H1 (cell line): ENCODE data around the gene RNF144A. TPM values are rescaled to one million over a fixed set of nuclear protein-coding genes. Genes with fewer than 3 reads are reported as not detected.
A peak's percentile ranks its signal among the peaks of the same experiment; 100 is the strongest.

Experiments used
- CTCF ChIA-PET: fragments of 300-600 bp; sonication (Branson Sonifier 250); formaldehyde crosslinking; loops from one replicate; lab custom pipeline; 2021; ENCODE audit not compliant: partially characterized antibody; lab: Charles Lee
- POLR2A ChIA-PET: fragments of 300-600 bp; sonication (Branson Sonifier 250); formaldehyde crosslinking; loops from one replicate; lab custom pipeline; 2021; ENCODE audit warnings: inconsistent platforms; ENCODE audit not compliant: partially characterized antibody; lab: Charles Lee
- DNase-seq, 2 experiments: peaks; one replicate each; pipeline versions ENCODE4 v3.0.0 to v3.0.0-alpha.2; 2010 to 2022; ENCODE audit warnings: low spot score in 2 of 2, low read depth in 1 of 2, mixed read lengths in 1 of 2
- FAIRE-seq: peaks from 2 replicates; lab custom pipeline; 2011; peaks lifted over from hg19 to GRCh38; lab: Jason Lieb, UNC
- H2AFZ ChIP-seq: 2 replicates; pipeline ENCODE4 v1.8.1; 2012; ENCODE audit warnings: low read length, inconsistent platforms
- H2AK5ac ChIP-seq: 2 replicates; pipeline ENCODE4 v1.6.1; 2013; ENCODE audit warnings: low read depth, low read length
- H2BK120ac ChIP-seq: replicated peaks from 2 replicates; pipeline ENCODE3; 2013; ENCODE audit warnings: low read depth, low read length, inconsistent platforms
- H2BK12ac ChIP-seq: 2 replicates; pipeline ENCODE4 v1.6.1; 2013; ENCODE audit warnings: low read depth, low read length
- H2BK15ac ChIP-seq: 2 replicates; pipeline ENCODE4 v1.6.1; 2013; ENCODE audit warnings: low read length
- H2BK20ac ChIP-seq: 2 replicates; pipeline ENCODE4 v1.6.1; 2013; ENCODE audit warnings: low read length
- H2BK5ac ChIP-seq: 2 replicates; pipeline ENCODE4 v1.6.1; 2013; ENCODE audit warnings: low read depth, low read length
- H3K14ac ChIP-seq: 2 replicates; pipeline ENCODE4 v1.6.1; 2013; ENCODE audit warnings: inconsistent platforms; ENCODE audit not compliant: insufficient read length
- H3K18ac ChIP-seq: 2 replicates; pipeline ENCODE4 v1.6.1; 2013; ENCODE audit warnings: low read length; ENCODE audit errors: extremely low read depth
- H3K23ac ChIP-seq: 2 replicates; pipeline ENCODE4 v1.6.1; 2013; ENCODE audit warnings: inconsistent platforms; ENCODE audit not compliant: insufficient read length
- H3K23me2 ChIP-seq: 2 replicates; pipeline ENCODE4 v1.6.1; 2013; ENCODE audit warnings: low read depth, low read length
- H3K27ac ChIP-seq: 2 replicates; pipeline ENCODE4 v1.6.1; 2011; ENCODE audit warnings: low read depth, low read length, inconsistent platforms
- H3K27me3 ChIP-seq, 4 experiments: replicated peaks in 1 of 4; 1 replicate in 1 of 4; 2 replicates in 3 of 4; pipeline versions ENCODE4 v1.6.1 to v1.8.1; 2011 to 2013; ENCODE audit warnings: low read length in 3 of 4, mild to moderate bottlenecking in 3 of 4, inconsistent platforms in 2 of 4, mixed read lengths in 2 of 4, moderate library complexity in 1 of 4; ENCODE audit not compliant: control insufficient read depth in 3 of 4, insufficient read depth in 3 of 4; ENCODE audit errors: extremely low read depth in 1 of 4
- H3K36me3 ChIP-seq, 4 experiments: 2 replicates each; pipeline versions ENCODE4 v1.6.1 to v1.8.1; 2011 to 2013; ENCODE audit warnings: mild to moderate bottlenecking in 4 of 4, low read length in 3 of 4, moderate library complexity in 2 of 4, control low read depth in 1 of 4, inconsistent platforms in 1 of 4; ENCODE audit not compliant: insufficient read depth in 4 of 4, control insufficient read depth in 2 of 4
- H3K4ac ChIP-seq: replicated peaks from 2 replicates; pipeline ENCODE3; 2013; ENCODE audit warnings: low read length, low read depth, mixed read lengths, inconsistent platforms; ENCODE audit not compliant: insufficient read length
- H3K4me1 ChIP-seq, 4 experiments: replicated peaks in 1 of 4; 1 replicate in 1 of 4; 2 replicates in 3 of 4; pipeline versions ENCODE4 v1.6.1 to v1.8.1; 2011 to 2013; ENCODE audit warnings: low read length in 3 of 4, inconsistent platforms in 2 of 4, mixed read lengths in 1 of 4; ENCODE audit not compliant: insufficient read depth in 4 of 4, control insufficient read depth in 3 of 4
- H3K4me2 ChIP-seq, 2 experiments: 2 replicates each; pipeline versions ENCODE4 v1.6.1 to v1.8.1; 2011 to 2013; ENCODE audit warnings: low read depth in 2 of 2, low read length in 2 of 2, control low read depth in 1 of 2, inconsistent platforms in 1 of 2, mild to moderate bottlenecking in 1 of 2; ENCODE audit not compliant: insufficient read depth in 1 of 2
- H3K4me3 ChIP-seq, 4 experiments: fragments of 200-600, 300-600 bp in 1 of 4; sonication (generic), shearing (Covaris generic), sonication (Bioruptor Twin) in 1 of 4; 2 replicates each; pipeline versions ENCODE4 v1.5.1 to v1.8.1; 2011 to 2016; ENCODE audit warnings: low read length in 4 of 4, low read depth in 3 of 4, control low read depth in 2 of 4, inconsistent platforms in 2 of 4, mild to moderate bottlenecking in 2 of 4, mixed read lengths in 1 of 4, moderate library complexity in 1 of 4; ENCODE audit not compliant: insufficient read depth in 2 of 4; ENCODE audit errors: extremely low read depth in 1 of 4
- H3K56ac ChIP-seq: replicated peaks from 2 replicates; pipeline ENCODE3; 2013; ENCODE audit warnings: low read depth, mild to moderate bottlenecking, mixed read lengths, low read length, inconsistent platforms; ENCODE audit not compliant: insufficient read length
- H3K79me1 ChIP-seq: 2 replicates; pipeline ENCODE4 v1.6.1; 2013; ENCODE audit warnings: low read depth, low read length, control low read depth
- H3K79me2 ChIP-seq, 2 experiments: 2 replicates each; pipeline versions ENCODE4 v1.6.1 to v1.8.1; 2012 to 2013; ENCODE audit warnings: low read length in 2 of 2, mild to moderate bottlenecking in 2 of 2, inconsistent platforms in 1 of 2; ENCODE audit not compliant: insufficient read depth in 2 of 2, control insufficient read depth in 1 of 2
- H3K9ac ChIP-seq, 4 experiments: replicated peaks in 1 of 4; 1 replicate in 1 of 4; 2 replicates in 3 of 4; pipeline versions ENCODE4 v1.6.1 to v1.8.1; 2011 to 2013; ENCODE audit warnings: low read depth in 3 of 4, low read length in 3 of 4, control low read depth in 2 of 4, mild to moderate bottlenecking in 2 of 4, moderate library complexity in 2 of 4, inconsistent platforms in 1 of 4; ENCODE audit errors: extremely low read depth in 1 of 4
- H3K9me3 ChIP-seq, 2 experiments: 2 replicates each; pipeline versions ENCODE4 v1.6.1 to v1.8.1; 2012 to 2013; ENCODE audit warnings: mild to moderate bottlenecking in 2 of 2, moderate library complexity in 2 of 2, control low read depth in 1 of 2, inconsistent platforms in 1 of 2, low read depth in 1 of 2, low read length in 1 of 2, mixed read lengths in 1 of 2; ENCODE audit not compliant: insufficient read depth in 2 of 2
- H4K20me1 ChIP-seq, 2 experiments: replicated peaks in 1 of 2; 2 replicates each; pipeline versions ENCODE3 to v1.8.1; 2011 to 2013; ENCODE audit warnings: inconsistent platforms in 2 of 2, low read length in 2 of 2, mild to moderate bottlenecking in 1 of 2; ENCODE audit not compliant: insufficient read depth in 2 of 2, control insufficient read depth in 1 of 2
- H4K5ac ChIP-seq: 2 replicates; pipeline ENCODE4 v1.6.1; 2013; ENCODE audit warnings: low read length, low read depth, mixed read lengths, inconsistent platforms; ENCODE audit not compliant: insufficient read length
- H4K8ac ChIP-seq: 2 replicates; pipeline ENCODE4 v1.8.0; 2013; ENCODE audit warnings: mild to moderate bottlenecking, moderate library complexity, low read length, inconsistent platforms; ENCODE audit not compliant: insufficient read depth; ENCODE audit errors: extremely low read depth
- H4K91ac ChIP-seq: replicated peaks from 2 replicates; pipeline ENCODE3; 2013; ENCODE audit warnings: low read length, mixed read lengths, inconsistent platforms; ENCODE audit not compliant: insufficient read length
- ATF2 ChIP-seq: IDR thresholded peaks from 2 replicates; pipeline ENCODE4 v1.6.1; 2012; ENCODE audit warnings: low read length, inconsistent platforms
- BCL11A ChIP-seq, 2 experiments: IDR thresholded peaks; one replicate each; pipeline ENCODE4 v1.6.1; 2011; ENCODE audit warnings: low read depth in 2 of 2, low read length in 2 of 2, mild to moderate bottlenecking in 2 of 2
- BRCA1 ChIP-seq: IDR thresholded peaks from 2 replicates; pipeline ENCODE4 v1.6.1; 2012; ENCODE audit warnings: low read depth, low read length, improper control_type of control experiment
- CBX5 ChIP-seq: fragments of 300-800, 300-1000 bp; sonication (generic); IDR thresholded peaks from 2 replicates; pipeline ENCODE4 v1.7.1; 2016; ENCODE audit warnings: antibody characterized with exemption, low read length, low read depth
- CBX8 ChIP-seq: fragments of 300-800, 300-1000 bp; sonication (generic); IDR thresholded peaks from 2 replicates; pipeline ENCODE4 v1.7.1; 2016; ENCODE audit warnings: low read depth, low read length, borderline replicate concordance
- CREB1 ChIP-seq: IDR thresholded peaks from 2 replicates; pipeline ENCODE4 v1.6.1; 2012; ENCODE audit warnings: inconsistent platforms
- GTF2F1 ChIP-seq: IDR thresholded peaks from 2 replicates; pipeline ENCODE4 v1.6.1; 2012; ENCODE audit warnings: low read depth, low read length, improper control_type of control experiment, borderline replicate concordance
- MAX ChIP-seq: IDR thresholded peaks from 2 replicates; pipeline ENCODE4 v1.6.1; 2012; ENCODE audit warnings: inconsistent platforms
- RBBP5 ChIP-seq: IDR thresholded peaks from 2 replicates; pipeline ENCODE4 v1.7.1; 2012; ENCODE audit warnings: low read depth, mild to moderate bottlenecking, inconsistent platforms, low read length, moderate library complexity, borderline replicate concordance
- RXRA ChIP-seq: IDR thresholded peaks from 2 replicates; pipeline ENCODE4 v1.6.1; 2011; ENCODE audit warnings: low read depth, mild to moderate bottlenecking, low read length, moderate library complexity; ENCODE audit not compliant: insufficient read depth
- SIX5 ChIP-seq: IDR thresholded peaks from 2 replicates; pipeline ENCODE4 v1.6.1; 2011; ENCODE audit warnings: mild to moderate bottlenecking, low read depth, low read length
- SP4 ChIP-seq: IDR thresholded peaks from 2 replicates; pipeline ENCODE4 v1.6.1; 2012; ENCODE audit warnings: low read length, inconsistent platforms
- WGBS, 2 experiments: shearing (Covaris generic) in 1 of 2; methylation state at CpG; one replicate each; pipeline versions ENCODE4 v1.1.6 to v1.1.7; 2013 to 2015; ENCODE audit warnings: low lambda C conversion rate in 2 of 2, mixed read lengths in 2 of 2, inconsistent platforms in 1 of 2, low coverage in 1 of 2, missing lambda C conversion rate in 1 of 2; ENCODE audit not compliant: insufficient replicate concordance in 2 of 2, insufficient coverage in 1 of 2, insufficient read length in 1 of 2; ENCODE audit errors: extremely low coverage in 1 of 2, missing lambda C conversion rate in 1 of 2; 5-methylcytosine and 5-hydroxymethylcytosine counted together
- polyA plus RNA-seq, 7 experiments: library from polyadenylated mRNA; depleted of rRNA in 3 of 7; stranded (reverse) in 5 of 7; unstranded in 2 of 7; fragments of >200 nt in 5 of 7; fragments of 200-250 nt in 2 of 7; gene quantifications; 1 replicate in 5 of 7; 2 replicates in 1 of 7; 4 replicates in 1 of 7; pipeline versions ENCODE4 v1.2.1 to v1.2.3, GENCODE V29; 2011 to 2013; ENCODE audit warnings: missing spikeins in 2 of 7, mixed read lengths in 2 of 7
- total RNA-seq: library from RNA; stranded (reverse); fragmentation: NEBNext Ultra II Directional; extraction: Animal tissue kit (Norgen Biotek cat#: 25700); gene quantifications from 2 replicates; pipeline ENCODE4 v1.2.1, GENCODE V29; 2021

Gene RNF144A
- total and polyA plus RNA-seq, 2 of the 8 experiments (the other 6 are each of a cell fraction or from before 2014, with no cell fraction given), result 14.0 to 15.0 TPM

- Histone ChIP-seq H2AFZ (no peak overlapping the region), H3K36me3 (no peaks in the 10 kb centered on the region; a peak in 1 of 8 replicates), H3K14ac (no peak overlapping the region), H3K23ac (no peak overlapping the region), H2BK20ac (no peak overlapping the region), H3K56ac (no peak overlapping the region), H2AK5ac (no peak overlapping the region), H2BK5ac (no peak overlapping the region), H3K4me1 (peaks cover 0 to 11% (median 4%) of the 10 kb centered on the region in 4 experiments; a peak in 5 of 7 replicates), H3K18ac (no peak overlapping the region), H3K4ac (no peak overlapping the region), H4K5ac (no peak overlapping the region), H4K91ac (no peak overlapping the region), H3K4me3 (no peak overlapping the region), H2BK120ac (no peak overlapping the region), H3K27ac (no peak overlapping the region), H2BK12ac (no peak overlapping the region), H4K20me1 (peaks cover 3 to 7% of the 10 kb centered on the region in 2 experiments), H3K79me2 (peaks cover 0 to 16% of the 10 kb centered on the region in 2 experiments; a peak in 2 of 4 replicates), H4K8ac (no peak overlapping the region), H3K4me2 (no peak overlapping the region), H3K79me1 (peaks cover 4% of the 10 kb centered on the region; the same call in 1 of the 2 replicates), H3K27me3 (no peaks in the 10 kb centered on the region), H3K9ac (no peak overlapping the region), H3K9me3 (no peaks in the 10 kb centered on the region), H2BK15ac (no peak overlapping the region), H3K23me2 (no peaks in the 10 kb centered on the region)
- WGBS, 2 experiments, result 93% methylated on average over 2 of the region's 2 CpGs; no CpG with 5 or more reads in 1 of the 2 experiments
- DNase-seq (peak in 1 of 2 experiments; percentile 7), FAIRE-seq (no peak)
- ChIA-PET POLR2A (no interaction called here), CTCF (interaction anchor here (0.9 to 2.6 kb wide), 3 partner anchors 9 to 75 kb away, joined by 3 to 8 read pairs (median 3); no protein-coding TSS in a partner anchor)
- TF ChIP-seq MAX, result no peak
- no peak for TF ChIP-seq ATF2
- no peak for TF ChIP-seq SP4
- no peak for TF ChIP-seq RXRA
- no peak for TF ChIP-seq BRCA1
- no peak for TF ChIP-seq CREB1
- no peak for TF ChIP-seq GTF2F1
- no peak for TF ChIP-seq CBX8
- TF ChIP-seq BCL11A (IDR thresholded peaks at IDR 0.05; ENCODE audit: low read depth in 2 of 2, low read length in 2 of 2), result no peak
- no peak for TF ChIP-seq RBBP5
- no peak for TF ChIP-seq SIX5
- no peak for TF ChIP-seq CBX5
Observed at GRCh38 chr2:6939071-6939470, 21.9 kb downstream of the RNF144A start.
